Adipose tissue (tissue), 3 donors: ENCODE data around the gene AZI2. TPM values are rescaled to one million over a fixed set of nuclear protein-coding genes. Genes with fewer than 3 reads are reported as not detected.

ENCODE experiments used
- H3K27ac ChIP-seq: one replicate; pipeline ENCODE4 v1.5.1; 2013; ENCODE audit warnings: low read depth, low read length
- WGBS, 3 donors: extraction: QIAGEN DNeasy Blood & Tissue Kit; methylation state at CpG; one replicate each; pipeline ENCODE4 v1.1.7; 2013; 5-methylcytosine and 5-hydroxymethylcytosine counted together
- polyA plus RNA-seq, 3 donors: library from polyadenylated mRNA; stranded (reverse); fragments of 200-250 nt; gene quantifications; one replicate each; pipeline ENCODE4 v1.2.3, GENCODE V29; 2013
- donor health status: healthy with polysubstance abuse.
- donor health status: Bipolar disorder and iron deficiency.
- donor health status: healthy.

The AZI2 gene
- polyA plus RNA-seq, 3 donors, result 28.7 to 90.9 (median 63.5) TPM

DNA sequence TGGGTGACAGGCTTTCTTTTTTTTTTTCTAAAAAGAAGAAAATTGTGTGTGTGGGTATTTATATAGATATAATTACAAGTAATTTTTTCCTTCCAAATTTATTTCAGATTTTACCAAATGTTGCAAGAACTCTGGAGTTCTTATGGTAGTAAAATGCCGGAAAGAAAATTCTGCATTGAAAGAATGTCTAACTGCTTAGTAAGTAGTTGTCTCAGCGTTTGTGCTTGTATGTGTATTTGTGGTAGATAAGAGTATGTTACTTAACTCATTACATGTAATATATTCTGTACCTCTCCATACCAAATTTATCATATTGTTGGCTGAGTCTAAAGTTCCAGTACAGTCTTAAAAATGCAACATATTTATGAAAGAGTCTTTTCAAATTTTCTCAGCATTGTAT is 32.4 kb downstream of the AZI2 start:
- H3K27ac ChIP-seq, result no peak overlapping the region
- 60 to 86% (median 84%) methylated on average over 2 of the region's 2 CpGs for WGBS, 3 donors

GRCh38 chr3:28315711-28316110 is 32.9 kb downstream of the AZI2 start:
- WGBS, 3 donors, result 62 to 89% (median 85%) methylated on average over 1 of the region's 1 CpG
- no peak overlapping the region for H3K27ac ChIP-seq

GRCh38 chr3:28308196-28308595 is 40.4 kb downstream of the AZI2 start:
- WGBS, 3 donors, result 62 to 72% (median 69%) methylated on average over 3 of the region's 3 CpGs
- no peak overlapping the region for H3K27ac ChIP-seq

GRCh38 chr3:28301688-28302087 is 46.9 kb downstream of the AZI2 start:
- H3K27ac ChIP-seq, result no peak overlapping the region
- WGBS, 3 donors, result 77 to 84% (median 84%) methylated on average over 4 of the region's 4 CpGs

GRCh38 chr3:28300345-28300962 is 48.2 kb downstream of the AZI2 start:
- 82 to 90% (median 88%) methylated on average over 5 of the region's 5 CpGs for WGBS, 3 donors
- no peak overlapping the region for H3K27ac ChIP-seq

DNA sequence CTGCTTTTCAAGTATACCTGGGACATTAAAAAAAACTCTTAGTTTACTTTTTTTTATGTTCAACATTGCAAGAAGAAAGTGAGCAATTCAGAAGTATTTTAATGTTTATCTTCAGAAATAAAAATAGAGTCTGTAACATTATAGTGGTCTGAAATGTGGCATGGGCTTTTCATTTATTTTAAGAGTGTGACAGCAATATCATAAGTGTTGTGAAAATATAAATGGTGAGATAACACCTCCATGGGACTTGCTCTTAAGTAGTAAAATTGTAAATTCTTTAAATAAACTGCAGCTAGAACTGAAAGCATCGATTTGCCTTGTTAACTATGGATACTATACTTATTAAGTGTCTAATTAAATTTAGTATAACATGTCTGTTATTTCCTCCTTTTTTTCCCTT is 48.9 kb downstream of the AZI2 start:
- WGBS, 3 donors, result 92 to 100% (median 97%) methylated on average over 1 of the region's 1 CpG
- no peak overlapping the region for H3K27ac ChIP-seq

GRCh38 chr3:28295898-28296490 is 52.6 kb downstream of the AZI2 start:
- H3K27ac ChIP-seq, result no peak overlapping the region

DNA sequence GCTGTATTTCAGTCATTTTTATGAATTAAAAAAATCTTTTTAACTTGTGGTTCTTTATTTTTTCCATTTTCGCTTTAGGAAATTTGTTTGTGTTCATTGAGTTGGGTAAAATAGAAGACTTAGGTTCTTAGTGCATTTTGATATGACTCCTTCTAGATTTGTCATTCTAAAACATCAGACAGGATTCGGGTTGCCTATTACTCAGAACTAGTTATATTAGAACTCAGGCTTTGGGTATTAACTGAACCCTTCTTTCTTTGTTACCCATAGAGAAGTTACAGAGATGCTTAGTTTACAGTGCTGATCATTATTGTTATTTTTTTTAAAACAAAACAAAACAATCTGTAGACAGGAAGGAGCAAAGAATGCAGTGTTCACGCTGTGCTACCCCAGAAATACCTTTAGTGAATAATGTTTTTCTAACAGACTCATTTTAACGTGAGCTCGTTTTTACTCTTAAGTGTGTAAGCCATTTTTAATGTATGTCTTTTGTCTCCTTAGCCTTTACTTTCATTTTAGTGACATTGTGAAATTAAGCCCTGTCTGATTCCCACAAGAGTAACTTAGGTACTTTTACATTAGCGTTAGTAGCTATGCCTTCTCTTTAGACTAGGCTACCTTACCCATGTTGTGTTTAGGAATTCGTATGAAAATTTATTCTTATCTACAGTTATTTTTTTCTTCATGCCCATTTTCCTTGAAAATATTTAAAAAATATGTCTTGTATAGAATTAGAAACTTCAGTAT is 53.8 kb downstream of the AZI2 start:
- 82 to 93% (median 91%) methylated on average over 7 of the region's 7 CpGs for WGBS, 3 donors
- H3K27ac ChIP-seq, result no peak overlapping the region

DNA sequence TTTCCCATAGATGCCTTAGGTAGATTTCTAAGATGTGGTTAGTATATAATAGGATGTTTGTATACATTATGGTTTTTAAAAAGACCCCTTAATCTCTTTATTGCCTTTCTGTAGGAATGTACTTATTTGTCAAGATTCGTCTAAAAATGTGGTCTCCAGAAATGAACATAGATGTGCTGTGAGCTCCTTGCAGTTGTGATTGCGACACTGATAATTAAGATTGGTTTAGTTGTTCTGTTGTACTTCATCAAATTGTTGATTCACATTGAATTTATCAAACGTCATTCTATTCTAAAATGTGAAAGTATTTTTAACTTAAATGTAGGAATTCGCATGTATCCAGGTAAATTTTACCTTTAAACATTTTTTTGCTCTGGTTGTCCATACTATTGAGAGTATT is 56.0 kb downstream of the AZI2 start:
- no peak overlapping the region for H3K27ac ChIP-seq
- WGBS, 3 donors, result 84 to 88% (median 85%) methylated on average over 4 of the region's 4 CpGs

GRCh38 chr3:28291577-28291976 is 57.0 kb downstream of the AZI2 start:
- H3K27ac ChIP-seq, result no peak overlapping the region

- no peak overlapping the region for H3K27ac ChIP-seq
- WGBS, 3 donors, result 94 to 97% (median 96%) methylated on average over 1 of the region's 1 CpG
These were observed 57.7 kb downstream of the AZI2 start for GRCh38 chr3:28290863-28291300.

DNA sequence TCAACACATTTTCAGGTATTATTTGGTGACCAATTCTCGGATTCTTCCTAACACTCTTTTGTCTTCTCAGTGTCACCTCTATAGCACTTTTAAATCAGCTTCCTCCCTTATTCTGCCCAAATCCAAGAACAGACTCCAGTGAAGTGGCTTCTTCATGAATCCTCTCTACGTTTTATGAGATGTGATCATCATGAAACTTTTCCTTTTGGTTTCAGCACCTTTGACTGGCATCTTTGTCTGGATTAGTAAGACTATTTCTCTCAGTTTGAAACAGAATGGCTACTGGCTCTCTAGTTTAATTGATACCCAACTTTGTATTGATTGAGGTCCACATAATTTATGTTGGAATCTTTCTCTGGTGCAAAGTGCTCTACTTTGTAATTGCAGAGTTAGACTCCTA is 61.6 kb downstream of the AZI2 start:
- WGBS, 3 donors, result 78 to 83% (median 79%) methylated on average over 2 of the region's 2 CpGs
- no peak overlapping the region for H3K27ac ChIP-seq

GRCh38 chr3:28286595-28286994 is 62.0 kb downstream of the AZI2 start:
- H3K27ac ChIP-seq, result no peak overlapping the region

DNA sequence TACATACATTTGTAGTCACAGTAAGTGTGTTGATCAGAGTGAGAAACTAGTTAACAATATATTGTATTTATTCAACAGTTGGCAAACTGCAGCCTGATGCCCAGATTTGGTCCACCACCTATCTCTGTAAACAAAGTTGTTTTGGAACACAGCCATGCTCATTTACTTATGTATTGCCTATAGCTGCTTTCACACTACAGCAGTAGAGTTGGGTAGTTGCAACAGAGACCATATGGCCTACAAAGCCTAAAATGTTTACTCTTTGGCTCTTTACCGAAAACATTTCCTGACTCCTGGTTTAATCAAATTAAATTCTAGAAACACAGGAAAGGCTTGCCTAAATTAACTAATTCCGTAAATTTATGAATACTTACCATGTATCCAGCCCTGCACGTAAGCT is 67.8 kb downstream of the AZI2 start:
- no peak overlapping the region for H3K27ac ChIP-seq
- 88 to 95% (median 93%) methylated on average over 3 of the region's 3 CpGs for WGBS, 3 donors

GRCh38 chr3:28279770-28280169 is 68.9 kb downstream of the AZI2 start:
- WGBS, 3 donors, result 58 to 71% (median 61%) methylated on average over 4 of the region's 4 CpGs
- no peak overlapping the region for H3K27ac ChIP-seq

DNA sequence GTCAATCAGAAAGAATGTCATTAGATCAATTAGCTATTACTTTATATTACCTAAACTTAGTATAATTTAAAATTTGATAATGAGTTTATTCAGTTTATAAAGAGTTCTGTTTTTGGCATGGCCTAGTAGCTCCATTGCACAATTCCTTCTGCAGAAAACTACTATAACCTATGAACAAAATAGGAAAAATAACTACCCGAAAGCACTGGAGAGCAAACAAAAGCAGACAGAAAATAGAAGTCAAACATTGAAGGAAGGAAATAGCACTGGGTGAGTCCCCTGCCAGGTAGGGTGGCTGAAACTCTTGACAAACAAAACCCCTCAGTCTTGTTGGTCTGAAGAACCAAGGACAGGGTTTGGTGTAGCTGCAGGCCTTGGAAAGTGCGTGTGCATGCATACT is 69.7 kb downstream of the AZI2 start:
- H3K27ac ChIP-seq, result no peak overlapping the region
- 65 to 91% (median 79%) methylated on average over 2 of the region's 2 CpGs for WGBS, 3 donors

GRCh38 chr3:28273837-28274236 is 74.8 kb downstream of the AZI2 start:
- no peak overlapping the region for H3K27ac ChIP-seq
